Neural progenitor cell (in vitro differentiated cells): ENCODE results near the gene SOX5.

Experiments used
- EZH2 ChIP-seq: fragments of 200-600 bp; sonication (generic); IDR thresholded peaks from 2 replicates; pipeline ENCODE4 v1.6.1; 2017; ENCODE audit warnings: antibody characterized with exemption, mild to moderate bottlenecking, moderate library complexity
- TF ChIP-seq, protein P1 (sequence below): fragments of 200-600 bp; sonication (generic); IDR thresholded peaks from 2 replicates; pipeline ENCODE4 v1.5.1; 2017; ENCODE audit warnings: antibody characterized with exemption, mild to moderate bottlenecking

DNA sequence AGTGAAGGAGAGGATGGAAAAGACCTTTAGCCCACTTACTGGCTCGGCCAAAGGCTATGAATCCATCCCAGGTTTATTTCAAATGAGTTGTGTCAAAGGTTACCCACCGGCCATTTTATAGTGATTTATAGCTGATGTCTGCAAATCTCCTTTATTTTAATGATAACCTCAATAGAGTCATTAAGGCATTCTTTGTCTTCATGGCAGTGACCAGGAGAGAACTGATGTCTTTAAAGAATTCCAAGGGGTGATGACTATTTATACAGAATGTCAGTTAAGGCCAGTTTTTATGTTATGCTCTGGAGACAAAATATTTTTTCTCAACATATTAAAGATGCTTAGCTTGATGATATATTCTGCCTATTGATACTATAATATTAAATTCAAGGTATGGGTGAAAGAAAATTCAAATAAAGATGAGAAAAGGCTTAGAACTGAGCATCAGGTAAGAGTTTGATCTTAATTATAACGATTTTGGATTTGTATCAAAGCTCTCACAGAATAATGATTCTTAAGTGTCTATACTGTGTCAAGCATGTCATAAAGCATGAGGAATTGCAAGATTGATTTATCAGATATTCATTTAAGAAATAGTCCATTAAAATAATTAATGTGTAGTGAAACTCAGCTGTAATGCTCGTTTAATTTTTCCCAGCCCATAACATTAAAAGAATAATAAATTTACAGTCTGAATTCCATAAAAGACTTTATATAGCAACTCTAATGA lies 361.5 kb downstream of the SOX5 start:
- TF ChIP-seq, protein P1, sequence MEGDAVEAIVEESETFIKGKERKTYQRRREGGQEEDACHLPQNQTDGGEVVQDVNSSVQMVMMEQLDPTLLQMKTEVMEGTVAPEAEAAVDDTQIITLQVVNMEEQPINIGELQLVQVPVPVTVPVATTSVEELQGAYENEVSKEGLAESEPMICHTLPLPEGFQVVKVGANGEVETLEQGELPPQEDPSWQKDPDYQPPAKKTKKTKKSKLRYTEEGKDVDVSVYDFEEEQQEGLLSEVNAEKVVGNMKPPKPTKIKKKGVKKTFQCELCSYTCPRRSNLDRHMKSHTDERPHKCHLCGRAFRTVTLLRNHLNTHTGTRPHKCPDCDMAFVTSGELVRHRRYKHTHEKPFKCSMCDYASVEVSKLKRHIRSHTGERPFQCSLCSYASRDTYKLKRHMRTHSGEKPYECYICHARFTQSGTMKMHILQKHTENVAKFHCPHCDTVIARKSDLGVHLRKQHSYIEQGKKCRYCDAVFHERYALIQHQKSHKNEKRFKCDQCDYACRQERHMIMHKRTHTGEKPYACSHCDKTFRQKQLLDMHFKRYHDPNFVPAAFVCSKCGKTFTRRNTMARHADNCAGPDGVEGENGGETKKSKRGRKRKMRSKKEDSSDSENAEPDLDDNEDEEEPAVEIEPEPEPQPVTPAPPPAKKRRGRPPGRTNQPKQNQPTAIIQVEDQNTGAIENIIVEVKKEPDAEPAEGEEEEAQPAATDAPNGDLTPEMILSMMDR: no peak
- TF ChIP-seq EZH2: no peak
